ENCODE results near the gene RIN3.

DNA sequence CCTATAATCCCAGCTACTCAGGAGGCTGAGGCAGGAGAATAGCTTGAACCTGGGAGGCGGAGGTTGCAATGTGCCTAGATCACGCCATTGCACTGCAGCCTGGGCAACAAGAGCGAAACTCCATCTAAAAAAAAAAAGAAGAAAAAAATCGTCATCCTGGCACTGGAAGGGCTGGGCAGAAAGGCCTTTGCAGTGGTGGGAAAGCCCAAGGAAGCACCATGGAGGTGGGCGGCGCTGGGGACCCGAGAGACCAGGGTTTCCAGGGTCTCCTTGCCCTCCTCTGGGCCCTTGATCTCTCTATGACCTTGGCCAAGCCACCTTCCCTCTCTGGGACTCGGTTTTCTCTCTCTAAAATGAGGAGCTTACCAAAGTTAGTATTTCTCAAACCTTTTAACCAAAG, 169.5 kb downstream of the RIN3 start:
- TF ChIP-seq, protein P1, sequence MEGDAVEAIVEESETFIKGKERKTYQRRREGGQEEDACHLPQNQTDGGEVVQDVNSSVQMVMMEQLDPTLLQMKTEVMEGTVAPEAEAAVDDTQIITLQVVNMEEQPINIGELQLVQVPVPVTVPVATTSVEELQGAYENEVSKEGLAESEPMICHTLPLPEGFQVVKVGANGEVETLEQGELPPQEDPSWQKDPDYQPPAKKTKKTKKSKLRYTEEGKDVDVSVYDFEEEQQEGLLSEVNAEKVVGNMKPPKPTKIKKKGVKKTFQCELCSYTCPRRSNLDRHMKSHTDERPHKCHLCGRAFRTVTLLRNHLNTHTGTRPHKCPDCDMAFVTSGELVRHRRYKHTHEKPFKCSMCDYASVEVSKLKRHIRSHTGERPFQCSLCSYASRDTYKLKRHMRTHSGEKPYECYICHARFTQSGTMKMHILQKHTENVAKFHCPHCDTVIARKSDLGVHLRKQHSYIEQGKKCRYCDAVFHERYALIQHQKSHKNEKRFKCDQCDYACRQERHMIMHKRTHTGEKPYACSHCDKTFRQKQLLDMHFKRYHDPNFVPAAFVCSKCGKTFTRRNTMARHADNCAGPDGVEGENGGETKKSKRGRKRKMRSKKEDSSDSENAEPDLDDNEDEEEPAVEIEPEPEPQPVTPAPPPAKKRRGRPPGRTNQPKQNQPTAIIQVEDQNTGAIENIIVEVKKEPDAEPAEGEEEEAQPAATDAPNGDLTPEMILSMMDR (IDR thresholded peaks at IDR 0.05; ENCODE audit: insufficient read depth, low read depth, low read length), result no peak
- no peak for TF ChIP-seq EZH2 (IDR thresholded peaks at IDR 0.05; ENCODE audit: insufficient read depth, low read length)

All from astrocyte (in vitro differentiated cells and primary cell).